SK-N-SH (cell line): ENCODE measurements around the gene PNMA1. TPM values are rescaled to one million over a fixed set of nuclear protein-coding genes. Genes with fewer than 3 reads are reported as not detected.

Experiments used
- CTCF ChIA-PET: fragments of 300-600, 350-600 bp; formaldehyde crosslinking; extraction: SDS; loops from one replicate; lab custom pipeline; 2021; lab: Yijun Ruan, JAX
- POLR2A ChIA-PET: fragments of 350-600 bp; sonication (Branson Sonifier 250); formaldehyde crosslinking; extraction: SDS; loops from one replicate; lab custom pipeline; 2020; ENCODE audit warnings: antibody characterized with exemption, inconsistent platforms; lab: Yijun Ruan, JAX
- DNase-seq: peaks from one replicate; pipeline ENCODE4 v3.0.0; 2012
- H2AFZ ChIP-seq: fragments of 200-600 bp; sonication (generic); 2 replicates; pipeline ENCODE4 v1.8.1; 2016; ENCODE audit warnings: antibody characterized with exemption, mild to moderate bottlenecking, low read depth
- H3F3A ChIP-seq: fragments of 200-600 bp; sonication (generic); replicated peaks from 2 replicates; pipeline ENCODE3; 2016; ENCODE audit warnings: antibody characterized with exemption, mild to moderate bottlenecking; ENCODE audit not compliant: insufficient read depth
- H3K27ac ChIP-seq, 2 experiments: fragments of 200-500 bp in 1 of 2; fragments of 200-600 bp in 1 of 2; sonication (Bioruptor generic) in 1 of 2; sonication (generic), shearing (Covaris generic) in 1 of 2; 2 replicates each; pipeline versions ENCODE4 v1.5.1 to v1.6.1; 2014 to 2016; ENCODE audit warnings: low read depth in 2 of 2, inconsistent platforms in 1 of 2, low read length in 1 of 2, mild to moderate bottlenecking in 1 of 2, mixed read lengths in 1 of 2
- H3K27me3 ChIP-seq: fragments of 200-600 bp; sonication (generic), shearing (Covaris generic); 2 replicates; pipeline ENCODE4 v1.6.1; 2016; ENCODE audit warnings: mixed run types; ENCODE audit not compliant: insufficient read depth
- H3K36me3 ChIP-seq, 2 experiments: fragments of 200-500 bp in 1 of 2; fragments of 200-600 bp in 1 of 2; sonication (Bioruptor generic) in 1 of 2; sonication (generic) in 1 of 2; replicated peaks in 1 of 2; 2 replicates each; pipeline versions ENCODE3 to v1.5.1; 2014 to 2016; ENCODE audit warnings: low read length in 1 of 2, mild to moderate bottlenecking in 1 of 2; ENCODE audit not compliant: insufficient read depth in 2 of 2, control insufficient read depth in 1 of 2
- H3K4me1 ChIP-seq, 2 experiments: fragments of 200-500 bp in 1 of 2; fragments of 200-600 bp in 1 of 2; sonication (Bioruptor generic) in 1 of 2; sonication (generic), shearing (Covaris generic) in 1 of 2; 2 replicates each; pipeline versions ENCODE4 v1.5.1 to v1.6.1; 2014 to 2016; ENCODE audit warnings: low read depth in 1 of 2, low read length in 1 of 2, mixed run types in 1 of 2; ENCODE audit not compliant: insufficient read depth in 2 of 2, control insufficient read depth in 1 of 2
- H3K4me2 ChIP-seq: fragments of 200-600 bp; sonication (generic), shearing (Covaris generic); 2 replicates; pipeline ENCODE4 v1.6.1; 2017; ENCODE audit warnings: mixed run types
- H3K4me3 ChIP-seq, 2 experiments: fragments of 200-500 bp in 1 of 2; fragments of 200-600 bp in 1 of 2; sonication (Bioruptor generic) in 1 of 2; sonication (generic), shearing (Covaris generic) in 1 of 2; 2 replicates each; pipeline versions ENCODE4 v1.5.1 to v1.8.1; 2014 to 2016; ENCODE audit warnings: low read depth in 2 of 2, inconsistent platforms in 1 of 2, low read length in 1 of 2, mild to moderate bottlenecking in 1 of 2, mixed read lengths in 1 of 2, moderate library complexity in 1 of 2
- H3K79me2 ChIP-seq: fragments of 200-600 bp; sonication (generic); 2 replicates; pipeline ENCODE4 v1.8.1; 2017; ENCODE audit warnings: mild to moderate bottlenecking; ENCODE audit not compliant: insufficient read depth
- H3K9ac ChIP-seq: fragments of 200-600 bp; sonication (generic); 2 replicates; pipeline ENCODE4 v1.6.1; 2017; ENCODE audit warnings: mixed run types
- H3K9me2 ChIP-seq: fragments of 200-600 bp; sonication (generic); 2 replicates; pipeline ENCODE4 v1.6.1; 2017; ENCODE audit warnings: mixed run types
- H3K9me3 ChIP-seq: fragments of 200-600 bp; sonication (generic); 2 replicates; pipeline ENCODE4 v1.6.1; 2017; ENCODE audit warnings: mixed run types, mild to moderate bottlenecking, moderate library complexity
- H4K20me1 ChIP-seq: fragments of 200-600 bp; sonication (generic); 2 replicates; pipeline ENCODE4 v1.6.1; 2017; ENCODE audit warnings: mild to moderate bottlenecking, mixed run types; ENCODE audit not compliant: insufficient read depth
- CHD2 ChIP-seq: fragments of 150-350 bp; IDR thresholded peaks from 2 replicates; pipeline ENCODE4 v1.6.1; 2018; ENCODE audit warnings: low read length; ENCODE audit not compliant: partially characterized antibody
- FOXM1 ChIP-seq: IDR thresholded peaks from 2 replicates; pipeline ENCODE4 v1.4.0; 2012; ENCODE audit warnings: low read depth, mild to moderate bottlenecking
- GABPA ChIP-seq: IDR thresholded peaks from 2 replicates; pipeline ENCODE4 v1.4.0; 2012; ENCODE audit warnings: low read depth, mild to moderate bottlenecking
- JUND ChIP-seq: IDR thresholded peaks from 2 replicates; pipeline ENCODE4 v1.4.0; 2012
- MAX ChIP-seq: IDR thresholded peaks from 2 replicates; pipeline ENCODE4 v1.4.0; 2012; ENCODE audit warnings: low read depth
- MXI1 ChIP-seq: IDR thresholded peaks from 2 replicates; pipeline ENCODE4 v1.6.1; 2012; ENCODE audit warnings: mild to moderate bottlenecking, low read depth, low read length, improper control_type of control experiment
- NRF1 ChIP-seq: IDR thresholded peaks from 2 replicates; pipeline ENCODE4 v1.6.1; 2012; ENCODE audit warnings: low read depth, mild to moderate bottlenecking, low read length
- PBX3 ChIP-seq: IDR thresholded peaks from 2 replicates; pipeline ENCODE4; 2012
- TAF1 ChIP-seq: IDR thresholded peaks from 2 replicates; pipeline ENCODE4 v1.6.1; 2012; ENCODE audit warnings: low read depth, mild to moderate bottlenecking, low read length, moderate library complexity, borderline replicate concordance
- TEAD4 ChIP-seq: IDR thresholded peaks from 2 replicates; pipeline ENCODE4 v1.4.0; 2012; ENCODE audit warnings: mild to moderate bottlenecking, borderline replicate concordance; ENCODE audit not compliant: insufficient read depth
- YY1 ChIP-seq: IDR thresholded peaks from 2 replicates; pipeline ENCODE4 v1.4.0; 2012; ENCODE audit warnings: low read depth, mild to moderate bottlenecking
- WGBS: methylation state at CpG from one replicate; pipeline ENCODE4 v1.1.6; 2017; ENCODE audit warnings: low lambda C conversion rate; 5-methylcytosine and 5-hydroxymethylcytosine counted together
- polyA plus RNA-seq, 3 experiments: library from polyadenylated mRNA; depleted of rRNA; stranded (reverse); fragments of >200 nt; gene quantifications; 2 replicates each; pipeline ENCODE4 v1.2.3, GENCODE V29; 2012

The PNMA1 gene
- polyA plus RNA-seq, 1 of the 3 experiments (the other 2 are of a cell fraction): 31.5 TPM

GRCh38 chr14:73762375-73762822, 48.2 kb upstream of the PNMA1 start:
- Histone ChIP-seq H3K36me3 (no peaks in the 10 kb centered on the region), H3K27me3 (no peaks in the 10 kb centered on the region), H3K27ac (no peak overlapping the region), H3K9me2 (no peaks in the 10 kb centered on the region), H3K9me3 (no peaks in the 10 kb centered on the region)
- WGBS: 98% methylated on average over 6 of the region's 8 CpGs
- CTCF ChIA-PET: interaction anchor here (0.6 to 1.3 kb wide), 4 partner anchors 9 to 129 kb away, joined by 3 to 6 read pairs (median 5); no protein-coding TSS in a partner anchor
- TF ChIP-seq NRF1 (no peak), MAX (no peak), CHD2 (no peak), YY1 (no peak), PBX3 (no peak), GABPA (no peak), JUND (no peak), MXI1 (no peak), TAF1 (no peak), TEAD4 (no peak)
- TF ChIP-seq, all 33 proteins: peak for 0
- H3K79me2 ChIP-seq: peaks cover 70% of the 10 kb centered on the region
- POLR2A ChIA-PET: no interaction called here
- H3F3A ChIP-seq: peaks cover 22% of the 10 kb centered on the region
- no peak overlapping the region for H3K4me3 ChIP-seq
- H3K4me2 ChIP-seq: no peak overlapping the region
- no peak for DNase-seq
- H3K4me1 ChIP-seq: peaks cover 24 to 43% of the 10 kb centered on the region in 2 experiments
- H4K20me1 ChIP-seq: peaks cover 45% of the 10 kb centered on the region
- no peak overlapping the region for H2AFZ ChIP-seq
- H3K9ac ChIP-seq: no peak overlapping the region

DNA sequence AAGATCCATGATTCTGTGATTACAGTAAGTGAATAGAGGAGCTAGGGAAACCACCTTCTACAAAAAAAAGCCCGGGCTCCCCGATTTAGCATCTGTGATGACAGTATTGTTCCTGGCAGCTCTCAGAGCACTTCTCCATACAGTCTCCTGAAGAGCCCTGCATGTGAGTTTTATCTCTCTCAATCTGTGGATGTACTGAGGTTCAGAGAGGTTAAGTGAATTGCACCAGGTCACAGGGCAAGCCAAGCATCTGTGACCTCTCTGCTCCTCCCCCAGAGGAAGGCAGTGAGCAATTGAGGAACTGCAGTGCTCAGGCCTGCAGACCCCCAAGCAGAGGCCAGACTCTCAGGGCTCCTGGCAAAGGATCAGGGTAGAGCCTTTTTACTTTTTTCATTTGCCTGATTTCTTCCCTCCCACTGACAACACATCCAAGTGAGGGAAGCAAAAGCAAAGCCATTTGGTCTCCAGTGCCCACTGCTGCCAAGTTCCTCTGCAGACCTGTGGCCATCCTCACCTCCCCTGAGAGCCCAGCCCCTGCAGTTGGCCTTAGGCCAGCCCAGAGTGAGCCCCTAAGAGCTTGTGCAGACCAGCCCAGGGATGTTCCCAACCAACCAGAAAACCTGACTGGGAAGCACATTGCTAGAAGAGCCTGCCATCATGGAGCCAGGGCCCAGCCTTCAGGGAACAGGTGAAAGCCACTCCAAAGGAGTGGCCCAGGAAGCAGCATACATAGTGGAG, 47.6 kb upstream of the PNMA1 start:
- Histone ChIP-seq H3K36me3 (no peaks in the 10 kb centered on the region), H3K9me2 (no peaks in the 10 kb centered on the region), H3K9me3 (no peaks in the 10 kb centered on the region), H3K27me3 (no peaks in the 10 kb centered on the region), H3K4me2 (peak overlapping the region; percentile 83; the same call in 1 of the 2 replicates), H3K9ac (no peak overlapping the region), H3F3A (peaks cover 26% of the 10 kb centered on the region), H3K4me1 (peaks cover 29 to 44% of the 10 kb centered on the region in 2 experiments), H3K4me3 (no peak overlapping the region), H3K79me2 (peaks cover 71% of the 10 kb centered on the region), H4K20me1 (peaks cover 51% of the 10 kb centered on the region), H2AFZ (no peak overlapping the region), H3K27ac (peak overlapping the region in 1 of 2 experiments; percentile 96; a peak in 1 of 4 replicates)
- TF ChIP-seq GABPA (no peak), FOXM1 (no peak)
- ChIA-PET CTCF (interaction anchor here (0.6 to 1.3 kb wide), 6 partner anchors 10 to 128 kb away, joined by 3 to 6 read pairs (median 4); no protein-coding TSS in a partner anchor), POLR2A (no interaction called here)
- DNase-seq: no peak
- 67% methylated on average over 2 of the region's 2 CpGs for WGBS
